SKM-1 treated with dmso at 0.1 percent for 144 hours (cell line): ENCODE results near the gene TIMM23.

Source experiments
- DNase-seq: peaks from one replicate; lab custom pipeline; 2025; ENCODE audit not compliant: unreplicated experiment; lab: John Stamatoyannopoulos, UW

Gene TIMM23

DNA sequence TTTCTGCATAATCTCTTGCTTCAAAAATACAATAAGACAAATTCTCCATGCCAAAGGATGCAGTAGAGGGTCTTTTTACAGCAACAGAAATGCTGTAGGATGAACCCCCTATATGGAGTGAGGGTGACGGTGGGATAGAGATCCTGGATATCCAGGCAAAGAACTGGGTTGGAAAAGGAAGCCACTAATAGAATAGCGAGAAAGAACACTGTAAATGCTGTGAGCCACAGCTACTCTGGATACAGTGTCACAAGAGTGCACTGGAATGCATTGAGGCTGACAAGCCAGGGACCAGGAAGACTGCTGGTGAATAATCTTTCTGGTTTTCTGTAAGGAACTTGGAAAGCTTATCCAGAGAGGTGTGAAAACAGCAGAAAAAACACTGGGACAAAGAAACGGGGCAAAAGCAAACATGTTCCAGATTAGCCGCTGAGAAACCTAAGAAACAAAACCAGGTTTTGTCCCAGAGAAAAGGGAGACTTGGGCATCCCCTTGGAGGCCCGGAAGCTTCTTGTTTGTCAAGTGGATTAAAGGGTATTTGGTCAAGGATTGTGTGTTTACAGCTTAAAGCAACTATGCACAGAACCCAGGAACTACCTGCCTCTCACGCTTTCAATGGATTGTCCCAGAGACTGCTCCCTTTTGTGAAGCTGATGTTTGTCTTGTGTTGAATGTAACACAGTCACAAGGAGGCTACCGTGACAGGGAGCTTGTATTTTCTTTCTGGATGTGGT, 79.9 kb downstream of the TIMM23 start:
- DNase-seq, result no peak

DNA sequence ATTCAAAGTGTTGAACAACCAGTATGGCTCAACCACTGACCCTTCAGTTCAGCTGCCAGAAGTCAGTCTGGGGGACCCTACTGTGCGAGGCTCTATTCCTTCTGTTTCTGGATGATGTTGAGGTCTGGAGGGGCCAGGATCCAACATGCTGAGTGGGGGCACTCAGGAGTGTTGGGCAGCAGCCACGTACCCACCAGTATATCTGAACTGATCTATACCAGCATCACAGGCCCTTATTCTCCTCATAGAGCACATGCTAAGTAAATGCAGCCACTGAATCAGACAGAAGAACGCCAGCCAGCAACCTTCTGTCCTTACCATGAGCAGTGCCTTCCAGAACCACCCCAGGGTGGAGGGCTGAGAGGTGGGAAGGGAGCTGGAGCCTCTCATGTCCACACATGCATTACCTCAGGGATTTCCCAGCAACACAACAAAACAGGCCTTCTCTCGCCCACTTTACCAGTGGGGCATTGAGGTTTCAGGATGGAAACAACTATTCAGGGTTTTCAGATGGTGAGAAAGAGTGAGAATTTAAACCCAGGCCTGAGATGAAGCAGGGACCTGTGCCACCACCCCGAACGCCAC, 80.6 kb downstream of the TIMM23 start:
- DNase-seq, result no peak
